ENCODE results near the gene POGZ.

Gene POGZ

DNA sequence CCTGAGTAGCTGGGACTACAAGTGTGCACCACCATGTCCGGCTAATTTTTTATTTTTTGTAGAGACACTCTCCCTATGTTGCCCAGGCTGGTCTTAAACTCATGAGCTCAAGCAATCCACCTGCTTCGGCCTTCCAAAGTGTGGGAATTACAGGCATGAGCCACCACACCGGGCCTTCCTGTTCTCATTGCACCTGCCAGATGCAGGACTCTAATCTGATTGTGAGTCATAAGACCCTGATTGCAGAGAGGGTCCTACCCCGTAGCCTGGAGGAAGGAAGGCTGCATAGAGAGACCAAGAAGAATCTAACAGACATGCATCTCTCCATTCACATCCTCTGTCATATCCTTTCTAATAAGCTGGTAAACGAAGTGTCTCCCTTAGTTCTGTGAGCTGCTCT lies 32.3 kb upstream of the POGZ start:
- H3K27ac Mint-ChIP-seq: no peak overlapping the region
- H3K9me3 Mint-ChIP-seq: no peaks in the 10 kb centered on the region
- no peaks in the 10 kb centered on the region for H3K36me3 Mint-ChIP-seq (ENCODE audit: low read depth)
- no peak overlapping the region for H3K4me3 Mint-ChIP-seq
- peaks cover under 1% of the 10 kb centered on the region for H3K27me3 Mint-ChIP-seq (ENCODE audit: low read depth)
- peaks cover 1% of the 10 kb centered on the region for H3K4me1 Mint-ChIP-seq (ENCODE audit: low read depth)

- Mint-ChIP-seq H3K27me3 (ENCODE audit: low read depth) (peaks cover 3% of the 10 kb centered on the region), H3K4me3 (no peak overlapping the region), H3K4me1 (ENCODE audit: low read depth) (no peaks in the 10 kb centered on the region), H3K36me3 (ENCODE audit: low read depth) (no peaks in the 10 kb centered on the region), H3K9me3 (peaks cover 6% of the 10 kb centered on the region), H3K27ac (no peak overlapping the region)
These were observed 27.3 kb upstream of the POGZ start for GRCh38 chr1:151486557-151486956.

GRCh38 chr1:151485685-151486255 lies 26.5 kb upstream of the POGZ start:
- peaks cover 6% of the 10 kb centered on the region for H3K9me3 Mint-ChIP-seq

DNA sequence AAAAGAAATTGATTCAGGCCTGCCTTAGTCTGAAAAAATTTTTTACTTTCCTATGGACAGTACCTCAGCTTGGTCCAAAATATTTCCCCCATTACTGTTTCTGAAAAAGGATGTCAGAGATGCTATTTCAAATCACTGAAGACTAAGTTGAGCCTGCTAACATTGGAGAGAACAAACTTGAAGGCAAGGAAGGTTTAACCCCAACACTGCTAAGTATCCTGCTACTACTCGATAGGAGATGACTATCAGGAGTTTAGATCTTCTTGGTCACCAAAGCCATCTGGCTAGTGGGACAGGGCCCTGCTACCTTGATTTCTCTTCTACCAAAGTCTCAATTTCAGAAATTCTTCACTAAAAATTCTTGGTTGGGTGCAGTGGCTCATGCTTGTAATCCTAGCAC lies 22.7 kb upstream of the POGZ start:
- Mint-ChIP-seq H3K9me3 (peaks cover 10% of the 10 kb centered on the region), H3K36me3 (ENCODE audit: low read depth) (no peaks in the 10 kb centered on the region), H3K27ac (no peak overlapping the region), H3K4me3 (no peak overlapping the region), H3K4me1 (ENCODE audit: low read depth) (no peaks in the 10 kb centered on the region), H3K27me3 (ENCODE audit: low read depth) (peaks cover 6% of the 10 kb centered on the region)

More at GRCh38 chr1:151485685-151486255, 26.5 kb upstream of the POGZ start:
- no peaks in the 10 kb centered on the region for H3K4me1 Mint-ChIP-seq (ENCODE audit: low read depth)
- H3K27me3 Mint-ChIP-seq (ENCODE audit: low read depth): peaks cover 3% of the 10 kb centered on the region
- H3K36me3 Mint-ChIP-seq (ENCODE audit: low read depth): no peaks in the 10 kb centered on the region
- no peak overlapping the region for H3K27ac Mint-ChIP-seq
- no peak overlapping the region for H3K4me3 Mint-ChIP-seq

DNA sequence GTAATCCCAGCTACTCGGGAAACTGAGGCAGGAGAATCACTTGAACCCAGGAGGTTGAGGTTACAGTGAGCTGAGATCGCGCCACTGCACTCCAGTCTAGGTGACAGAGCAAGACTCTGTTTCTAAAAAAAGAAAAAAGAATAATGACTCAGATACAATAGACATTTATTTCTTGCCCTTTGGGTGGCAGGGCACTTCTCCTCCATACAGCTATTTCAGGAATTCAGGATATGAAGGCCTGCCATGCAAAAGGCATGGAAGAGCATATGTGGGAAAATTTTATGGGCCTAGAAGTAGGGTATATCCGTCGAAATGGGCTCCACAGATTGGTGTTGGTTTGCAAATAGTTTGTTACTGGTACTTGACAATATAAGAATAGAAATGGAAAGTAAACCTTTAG lies 20.2 kb upstream of the POGZ start:
- H3K36me3 Mint-ChIP-seq (ENCODE audit: low read depth): no peaks in the 10 kb centered on the region
- peaks cover 10% of the 10 kb centered on the region for H3K9me3 Mint-ChIP-seq
- H3K4me1 Mint-ChIP-seq (ENCODE audit: low read depth): peaks cover 6% of the 10 kb centered on the region
- H3K27ac Mint-ChIP-seq: no peak overlapping the region
- H3K4me3 Mint-ChIP-seq: no peak overlapping the region
- peaks cover 6% of the 10 kb centered on the region for H3K27me3 Mint-ChIP-seq (ENCODE audit: low read depth)

DNA sequence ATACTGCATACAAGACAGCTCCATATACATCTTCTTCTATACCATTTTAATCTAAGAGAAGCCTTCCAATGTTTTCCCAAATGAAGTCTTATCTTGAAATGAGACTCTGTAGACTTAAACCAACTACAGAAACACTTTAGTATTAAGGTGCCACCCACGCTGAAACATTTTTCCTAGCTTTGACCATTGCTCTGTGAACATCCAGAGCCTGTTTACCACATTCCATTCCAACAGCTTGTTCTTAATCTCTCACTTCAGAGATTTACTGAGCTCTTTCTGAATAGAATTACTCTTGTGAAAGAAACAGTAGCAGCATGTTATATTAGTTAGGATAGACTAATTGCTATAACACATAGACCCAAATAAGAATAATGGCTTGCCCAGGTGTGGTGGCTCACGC lies 19.6 kb upstream of the POGZ start:
- Mint-ChIP-seq H3K4me3 (no peak overlapping the region), H3K4me1 (ENCODE audit: low read depth) (peaks cover 8% of the 10 kb centered on the region), H3K9me3 (peaks cover 10% of the 10 kb centered on the region), H3K27me3 (ENCODE audit: low read depth) (peaks cover 6% of the 10 kb centered on the region), H3K27ac (no peak overlapping the region), H3K36me3 (ENCODE audit: low read depth) (no peaks in the 10 kb centered on the region)

DNA sequence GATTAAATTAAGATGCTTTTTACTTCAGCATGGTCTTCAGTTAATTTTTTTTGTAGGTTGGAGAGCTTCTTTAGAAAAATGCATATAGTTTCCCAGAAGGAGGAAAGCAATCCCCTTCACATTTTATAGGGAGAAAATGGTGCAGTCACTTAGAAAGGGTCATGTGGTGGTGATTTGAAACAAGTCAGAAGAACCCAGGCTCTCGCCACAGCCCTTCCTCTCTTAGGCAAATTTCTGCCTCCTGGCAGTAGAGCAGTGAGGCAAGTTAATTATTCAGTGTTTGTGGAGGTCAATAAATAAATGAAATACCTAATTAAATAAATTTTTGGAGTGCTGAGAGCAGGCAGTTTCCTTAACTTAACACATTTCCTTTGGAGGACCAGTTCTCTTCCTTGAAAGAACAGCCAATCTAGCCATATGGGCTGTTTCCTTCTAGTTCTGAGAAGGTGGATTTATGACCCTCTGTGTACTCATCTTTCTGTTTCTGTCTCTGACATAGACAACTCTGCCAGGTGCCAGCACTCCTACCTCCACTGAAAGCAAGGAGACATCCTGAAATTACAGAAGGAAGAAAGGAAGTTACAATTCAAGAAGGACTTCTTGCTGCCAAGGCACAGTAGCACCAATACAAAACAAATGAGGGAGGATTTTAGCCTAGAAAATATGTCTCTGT lies 19.0 kb upstream of the POGZ start:
- H3K27me3 Mint-ChIP-seq (ENCODE audit: low read depth): peaks cover 6% of the 10 kb centered on the region
- peaks cover 8% of the 10 kb centered on the region for H3K4me1 Mint-ChIP-seq (ENCODE audit: low read depth)
- H3K4me3 Mint-ChIP-seq: no peak overlapping the region
- H3K9me3 Mint-ChIP-seq: peaks cover 10% of the 10 kb centered on the region
- no peaks in the 10 kb centered on the region for H3K36me3 Mint-ChIP-seq (ENCODE audit: low read depth)
- H3K27ac Mint-ChIP-seq: no peak overlapping the region

- Mint-ChIP-seq H3K9me3 (peaks cover 9% of the 10 kb centered on the region), H3K36me3 (ENCODE audit: low read depth) (no peaks in the 10 kb centered on the region), H3K4me3 (no peak overlapping the region), H3K4me1 (ENCODE audit: low read depth) (peaks cover 14% of the 10 kb centered on the region), H3K27me3 (ENCODE audit: low read depth) (peaks cover 6% of the 10 kb centered on the region), H3K27ac (no peak overlapping the region)
These were observed 17.8 kb upstream of the POGZ start for GRCh38 chr1:151477066-151477465.

GRCh38 chr1:151476083-151476482 lies 16.8 kb upstream of the POGZ start:
- H3K27me3 Mint-ChIP-seq (ENCODE audit: low read depth): peaks cover 6% of the 10 kb centered on the region
- no peak overlapping the region for H3K4me3 Mint-ChIP-seq
- no peak overlapping the region for H3K27ac Mint-ChIP-seq
- H3K9me3 Mint-ChIP-seq: peaks cover 4% of the 10 kb centered on the region
- H3K4me1 Mint-ChIP-seq (ENCODE audit: low read depth): peaks cover 14% of the 10 kb centered on the region
- H3K36me3 Mint-ChIP-seq (ENCODE audit: low read depth): no peaks in the 10 kb centered on the region

- Mint-ChIP-seq H3K9me3 (no peaks in the 10 kb centered on the region), H3K4me3 (no peak overlapping the region), H3K27me3 (ENCODE audit: low read depth) (peaks cover 6% of the 10 kb centered on the region), H3K4me1 (ENCODE audit: low read depth) (peaks cover 14% of the 10 kb centered on the region), H3K27ac (no peak overlapping the region), H3K36me3 (ENCODE audit: low read depth) (no peaks in the 10 kb centered on the region)
These were observed 15.9 kb upstream of the POGZ start for GRCh38 chr1:151475175-151475574.

- Mint-ChIP-seq H3K36me3 (ENCODE audit: low read depth) (no peaks in the 10 kb centered on the region), H3K27me3 (ENCODE audit: low read depth) (peaks cover 6% of the 10 kb centered on the region), H3K9me3 (no peaks in the 10 kb centered on the region), H3K4me3 (no peak overlapping the region), H3K4me1 (ENCODE audit: low read depth) (peaks cover 14% of the 10 kb centered on the region), H3K27ac (no peak overlapping the region)
These were observed 15.5 kb upstream of the POGZ start for GRCh38 chr1:151474745-151475144.

- peaks cover 14% of the 10 kb centered on the region for H3K4me1 Mint-ChIP-seq (ENCODE audit: low read depth)
- no peaks in the 10 kb centered on the region for H3K9me3 Mint-ChIP-seq
- H3K36me3 Mint-ChIP-seq (ENCODE audit: low read depth): no peaks in the 10 kb centered on the region
- peaks cover 9% of the 10 kb centered on the region for H3K27me3 Mint-ChIP-seq (ENCODE audit: low read depth)
- peak overlapping the region; percentile 76 for H3K27ac Mint-ChIP-seq
- peak overlapping the region; percentile 68 for H3K4me3 Mint-ChIP-seq
These were observed 13.8 kb upstream of the POGZ start for GRCh38 chr1:151472856-151473731.

GRCh38 chr1:151465026-151465425 lies 5.7 kb upstream of the POGZ start:
- no peaks in the 10 kb centered on the region for H3K9me3 Mint-ChIP-seq
- H3K4me3 Mint-ChIP-seq: no peak overlapping the region
- H3K36me3 Mint-ChIP-seq (ENCODE audit: low read depth): no peaks in the 10 kb centered on the region
- H3K27ac Mint-ChIP-seq: no peak overlapping the region
- H3K4me1 Mint-ChIP-seq (ENCODE audit: low read depth): no peaks in the 10 kb centered on the region
- H3K27me3 Mint-ChIP-seq (ENCODE audit: low read depth): peaks cover 25% of the 10 kb centered on the region

DNA sequence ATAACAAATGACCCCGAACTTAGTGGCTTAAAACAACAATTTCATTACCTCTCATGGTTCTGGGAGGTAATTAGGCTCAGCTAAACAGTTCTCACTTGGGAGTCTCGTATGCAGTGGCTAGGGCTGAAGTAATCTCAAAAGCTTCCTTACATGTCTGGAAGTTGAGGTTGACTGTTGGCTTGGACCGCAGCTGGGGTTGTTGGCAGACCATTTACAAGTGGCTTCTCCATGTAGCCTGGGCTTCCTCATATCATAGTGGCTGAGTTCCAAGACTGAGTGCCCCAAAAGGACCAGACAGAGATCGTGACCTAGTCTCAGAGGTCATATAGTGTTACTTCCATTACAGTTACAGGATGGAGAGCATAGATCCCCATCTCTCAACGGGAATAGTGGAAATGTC lies 2.4 kb upstream of the POGZ start:
- no peak overlapping the region for H3K4me3 Mint-ChIP-seq
- H3K27ac Mint-ChIP-seq: no peak overlapping the region
- peaks cover 2% of the 10 kb centered on the region for H3K36me3 Mint-ChIP-seq (ENCODE audit: low read depth)
- H3K4me1 Mint-ChIP-seq (ENCODE audit: low read depth): peaks cover 10% of the 10 kb centered on the region
- H3K27me3 Mint-ChIP-seq (ENCODE audit: low read depth): peaks cover 21% of the 10 kb centered on the region
- no peaks in the 10 kb centered on the region for H3K9me3 Mint-ChIP-seq

All from T-helper 1 cell treated with Interleukin-12 subunit alpha and Interleukin-12 subunit beta and Interleukin-4 antibody, amounts not matched to agents 30 μg/mL and 1 μg/mL, for 36 hours (primary cell).